BJ (cell line): ENCODE measurements around the gene TBKBP1. TPM values are rescaled to one million over a fixed set of nuclear protein-coding genes. Genes with fewer than 3 reads are reported as not detected.

Source experiments
- CTCF ChIA-PET: fragments of 350-600 bp; formaldehyde crosslinking; extraction: SDS; loops from one replicate; lab custom pipeline; 2021; ENCODE audit warnings: antibody characterized with exemption, inconsistent platforms; lab: Yijun Ruan, JAX
- POLR2A ChIA-PET: fragments of 300-600 bp; sonication (Branson Sonifier 250); formaldehyde crosslinking; extraction: SDS; loops from one replicate; lab custom pipeline; 2021; ENCODE audit warnings: antibody characterized with exemption; lab: Charles Lee
- DNase-seq: peaks from one replicate; pipeline ENCODE4 v3.0.0-alpha.2; 2011; ENCODE audit warnings: low read depth
- H3K27me3 ChIP-seq: 2 replicates; pipeline ENCODE4 v1.6.0; 2011; ENCODE audit warnings: low read length; ENCODE audit not compliant: control insufficient read depth, insufficient read depth
- H3K36me3 ChIP-seq: 2 replicates; pipeline ENCODE4 v1.5.1; 2011; ENCODE audit warnings: low read length; ENCODE audit not compliant: control insufficient read depth, insufficient read depth
- H3K4me3 ChIP-seq: 2 replicates; pipeline ENCODE4 v1.5.1; 2011; ENCODE audit warnings: low read depth, mild to moderate bottlenecking, control low read depth, low read length
- polyA plus RNA-seq: library from polyadenylated mRNA; depleted of rRNA; stranded (reverse); fragments of >200 nt; gene quantifications from 2 replicates; pipeline ENCODE4 v1.2.3, GENCODE V29; 2011
- TF ChIP-seq, protein P1 (sequence below): IDR thresholded peaks from 2 replicates; pipeline ENCODE4 v1.5.1; 2011; ENCODE audit warnings: low read depth, mild to moderate bottlenecking, control low read depth, inconsistent platforms, low read length, moderate library complexity; ENCODE audit not compliant: insufficient read depth

The TBKBP1 gene
- polyA plus RNA-seq, 1 experiment = 7.3 TPM

DNA sequence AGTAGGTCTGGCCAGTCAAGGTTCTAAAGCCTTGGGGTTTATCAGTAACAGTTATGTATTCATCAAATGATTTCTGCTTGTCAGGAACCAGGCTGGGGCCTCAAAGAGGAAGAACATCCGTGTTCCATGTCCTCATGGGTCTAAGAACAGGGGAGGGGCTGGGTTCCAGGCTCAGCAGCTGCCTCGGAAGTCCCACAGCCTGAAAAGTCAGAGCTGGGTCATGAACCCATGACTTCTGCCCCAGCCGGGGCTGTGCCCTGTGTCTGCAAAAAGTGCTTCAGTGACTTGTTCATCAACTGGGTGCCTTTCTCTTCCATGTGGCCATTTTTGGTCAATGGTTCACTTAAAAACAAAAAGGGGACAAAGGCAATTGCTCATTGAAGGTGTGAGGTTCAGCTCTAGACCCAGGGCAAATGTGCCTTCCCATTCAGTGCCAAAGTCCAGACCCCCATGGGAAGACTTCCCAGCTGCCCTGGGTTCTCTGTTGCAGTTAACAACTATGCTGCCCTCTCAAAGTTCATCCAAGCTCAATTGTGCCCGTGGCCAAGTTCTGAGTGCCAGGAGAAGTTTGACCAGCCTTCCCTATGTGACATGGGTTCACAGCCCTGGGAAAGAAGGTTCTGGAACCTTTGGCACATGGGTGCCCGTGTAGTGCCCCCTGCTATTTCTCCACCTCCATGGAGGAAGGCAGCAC, 18.5 kb downstream of the TBKBP1 start:
- no peak overlapping the region for H3K4me3 ChIP-seq
- TF ChIP-seq, protein P1, sequence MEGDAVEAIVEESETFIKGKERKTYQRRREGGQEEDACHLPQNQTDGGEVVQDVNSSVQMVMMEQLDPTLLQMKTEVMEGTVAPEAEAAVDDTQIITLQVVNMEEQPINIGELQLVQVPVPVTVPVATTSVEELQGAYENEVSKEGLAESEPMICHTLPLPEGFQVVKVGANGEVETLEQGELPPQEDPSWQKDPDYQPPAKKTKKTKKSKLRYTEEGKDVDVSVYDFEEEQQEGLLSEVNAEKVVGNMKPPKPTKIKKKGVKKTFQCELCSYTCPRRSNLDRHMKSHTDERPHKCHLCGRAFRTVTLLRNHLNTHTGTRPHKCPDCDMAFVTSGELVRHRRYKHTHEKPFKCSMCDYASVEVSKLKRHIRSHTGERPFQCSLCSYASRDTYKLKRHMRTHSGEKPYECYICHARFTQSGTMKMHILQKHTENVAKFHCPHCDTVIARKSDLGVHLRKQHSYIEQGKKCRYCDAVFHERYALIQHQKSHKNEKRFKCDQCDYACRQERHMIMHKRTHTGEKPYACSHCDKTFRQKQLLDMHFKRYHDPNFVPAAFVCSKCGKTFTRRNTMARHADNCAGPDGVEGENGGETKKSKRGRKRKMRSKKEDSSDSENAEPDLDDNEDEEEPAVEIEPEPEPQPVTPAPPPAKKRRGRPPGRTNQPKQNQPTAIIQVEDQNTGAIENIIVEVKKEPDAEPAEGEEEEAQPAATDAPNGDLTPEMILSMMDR = no peak
- H3K36me3 ChIP-seq = peaks cover 10% of the 10 kb centered on the region
- CTCF ChIA-PET = no interaction called here
- DNase-seq = no peak
- H3K27me3 ChIP-seq = peaks cover 23% of the 10 kb centered on the region
- POLR2A ChIA-PET = no interaction called here

DNA sequence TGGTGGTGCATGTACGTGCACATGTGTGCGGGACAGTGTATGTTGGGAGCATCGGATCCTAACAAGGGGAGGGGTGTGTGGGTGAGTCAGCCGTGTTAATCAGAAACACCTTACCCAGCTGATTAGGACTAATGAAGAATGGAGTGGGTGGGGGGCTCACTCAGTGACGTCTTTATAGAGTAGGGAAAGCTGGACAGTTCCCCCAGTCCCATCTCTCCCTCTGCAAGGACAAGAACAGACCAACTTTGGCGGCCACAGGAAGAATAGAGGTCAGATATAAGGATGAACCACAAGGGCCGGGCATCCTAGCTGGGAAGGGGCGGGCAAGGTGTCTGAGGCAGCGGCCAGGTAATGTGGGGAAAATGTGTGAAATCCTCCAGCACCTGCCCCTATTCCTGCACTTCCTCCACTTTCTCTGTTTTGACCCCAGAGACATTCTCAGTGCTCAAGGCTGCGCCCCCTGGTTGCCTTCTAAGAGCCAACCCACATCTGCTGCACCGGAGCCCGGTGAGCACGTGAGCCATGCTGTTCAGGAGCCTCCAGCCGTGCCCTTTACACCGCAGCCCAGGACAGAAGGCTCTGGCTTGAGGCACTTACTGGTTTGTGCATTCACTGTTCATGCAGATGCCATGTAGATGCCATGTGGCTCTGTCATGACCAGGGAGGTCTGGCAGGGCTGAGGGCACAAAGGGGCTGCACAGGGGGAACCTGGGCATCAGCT, 20.2 kb downstream of the TBKBP1 start:
- H3K27me3 ChIP-seq = peaks cover 36% of the 10 kb centered on the region
- TF ChIP-seq, protein P1 = no peak
- no peak overlapping the region for H3K4me3 ChIP-seq
- POLR2A ChIA-PET = no interaction called here
- no peak for DNase-seq
- H3K36me3 ChIP-seq = peaks cover 9% of the 10 kb centered on the region
- CTCF ChIA-PET = interaction anchor here (0.6 to 2.4 kb wide), 3 partner anchors 13 to 16 kb away, joined by 3 to 11 read pairs (median 3); no protein-coding TSS in a partner anchor

DNA sequence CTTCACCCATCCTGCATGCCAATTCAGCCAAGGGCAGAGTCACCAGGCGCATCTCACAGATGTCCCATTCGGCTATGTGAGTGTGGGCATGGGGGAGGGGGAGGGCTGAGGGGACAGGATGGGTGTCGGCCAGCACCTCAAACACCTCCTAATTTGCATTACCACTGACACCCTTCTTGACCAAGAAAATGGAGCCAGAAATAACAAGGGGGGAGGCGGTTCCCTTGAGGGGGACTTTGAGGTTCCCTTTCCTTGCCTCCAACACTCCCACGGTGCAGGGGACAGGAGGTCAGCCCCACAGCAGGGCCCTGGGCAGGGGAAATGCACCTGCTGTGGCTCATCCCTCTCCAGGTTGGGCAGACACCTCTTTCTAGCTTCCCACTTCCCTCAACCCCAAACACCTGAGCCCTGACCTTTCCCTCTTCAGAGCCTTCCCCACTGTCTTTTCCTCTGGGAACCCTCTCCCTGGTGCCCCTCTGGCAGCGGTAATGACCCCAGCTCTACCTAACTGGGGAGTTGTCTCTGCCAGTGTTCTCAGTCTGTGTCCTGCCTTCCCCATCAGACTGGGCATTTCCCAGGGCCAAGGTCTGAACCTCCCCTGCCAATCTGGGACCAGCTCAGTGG, 20.9 kb downstream of the TBKBP1 start:
- ChIA-PET CTCF (interaction anchor here (2.4 kb wide), 1 partner anchor 15 kb away, joined by 11 read pairs; no protein-coding TSS in a partner anchor), POLR2A (no interaction called here)
- Histone ChIP-seq H3K27me3 (peaks cover 36% of the 10 kb centered on the region), H3K36me3 (peaks cover 9% of the 10 kb centered on the region), H3K4me3 (no peak overlapping the region)
- TF ChIP-seq, protein P1 = no peak
- no peak for DNase-seq

DNA sequence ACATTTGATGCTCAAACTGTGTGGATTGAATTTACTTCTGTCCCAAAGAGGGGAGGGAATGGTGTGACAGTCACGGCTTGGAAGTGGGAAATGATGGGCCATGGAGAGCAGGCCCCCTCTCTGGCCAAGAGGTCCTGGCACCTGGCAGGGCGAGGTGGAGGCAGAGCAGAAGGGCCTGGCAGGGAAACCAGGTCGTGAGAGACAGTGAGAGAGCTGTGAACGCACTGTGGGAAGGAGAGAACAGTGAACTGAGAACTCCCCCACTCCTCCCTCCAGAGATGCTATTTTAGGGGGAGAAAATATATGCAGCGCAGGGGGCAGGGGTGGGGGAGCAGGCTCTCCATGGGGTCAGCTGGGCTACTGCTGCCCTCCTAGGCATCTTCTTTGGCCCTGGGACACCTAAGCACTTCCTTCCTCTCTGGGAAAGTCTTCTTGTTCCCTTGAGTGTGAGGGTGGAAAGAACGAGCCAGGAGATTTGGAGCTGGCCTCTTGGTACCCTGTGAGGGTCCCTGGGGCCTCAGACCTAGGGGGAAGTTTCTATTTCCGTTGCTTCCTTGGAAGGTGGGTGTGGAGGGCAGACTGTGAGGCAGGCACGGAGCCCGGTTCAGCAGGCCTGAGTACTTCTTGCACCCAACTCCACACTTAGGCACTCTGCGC, 21.8 kb downstream of the TBKBP1 start:
- CTCF ChIA-PET = interaction anchor here (2.4 kb wide), 1 partner anchor 16 kb away, joined by 11 read pairs; no protein-coding TSS in a partner anchor
- TF ChIP-seq, protein P1 = no peak

More for the DNA sequence above, 21.8 kb downstream of the TBKBP1 start:
- Histone ChIP-seq H3K36me3 (peaks cover 5% of the 10 kb centered on the region), H3K27me3 (peaks cover 36% of the 10 kb centered on the region), H3K4me3 (no peak overlapping the region)
- POLR2A ChIA-PET = no interaction called here
- DNase-seq = no peak
